Mononuclear cell (primary cell): Measurements from ENCODE around the gene DDX3X. TPM values are rescaled to one million over a fixed set of nuclear protein-coding genes. Genes with fewer than 3 reads are reported as not detected.
"Not testable (repeated sequence)": the region's sequence is repeated elsewhere in the genome, so short reads cannot be mapped to it uniquely, and the experiment has no call there.

Source experiments
- H3K27me3 ChIP-seq: 2 replicates; pipeline ENCODE4 v1.6.0; 2011; ENCODE audit warnings: low read length, control low read depth; ENCODE audit not compliant: insufficient read depth
- H3K4me1 ChIP-seq: 2 replicates; pipeline ENCODE4 v1.5.1; 2011; ENCODE audit warnings: mild to moderate bottlenecking, low read length, control low read depth; ENCODE audit not compliant: insufficient read depth
- H3K4me3 ChIP-seq: 2 replicates; pipeline ENCODE4 v1.5.1; 2011; ENCODE audit warnings: mild to moderate bottlenecking, low read length, moderate library complexity
- H3K9me3 ChIP-seq: 2 replicates; pipeline ENCODE4 v1.5.1; 2011; ENCODE audit warnings: low read depth, mild to moderate bottlenecking, control low read depth, low read length
- total RNA-seq: library from RNA; depleted of rRNA; stranded (reverse); fragments of >200 nt; gene quantifications from one replicate; pipeline ENCODE4 v1.2.3, GENCODE V29; 2012

DDX3X gene
- total RNA-seq, 1 donor, result 739 TPM

DNA sequence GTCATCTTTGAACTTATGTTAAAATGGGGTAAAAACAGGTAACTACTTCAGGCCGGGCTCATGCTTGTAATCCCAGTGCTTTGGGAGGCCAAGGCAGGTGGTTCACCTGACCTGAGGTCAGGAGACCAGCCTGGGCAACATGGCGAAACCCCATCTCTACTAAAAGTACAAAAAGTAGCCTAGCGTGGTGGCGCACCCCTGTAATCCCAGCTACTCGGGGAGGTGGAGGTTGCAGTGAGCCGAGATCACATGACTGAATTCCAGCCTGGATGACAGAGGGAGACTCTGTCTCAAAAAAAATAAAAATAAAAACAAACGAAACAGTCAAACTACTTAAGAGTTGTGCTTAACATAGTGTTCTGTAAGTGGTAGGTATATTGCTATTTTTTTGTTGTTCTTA, 2.5 kb downstream of the DDX3X start:
- Histone ChIP-seq H3K4me3 (peak overlapping the region; percentile 99), H3K4me1 (peaks cover 39% of the 10 kb centered on the region), H3K27me3 (no peaks in the 10 kb centered on the region), H3K9me3 (no peaks in the 10 kb centered on the region)

DNA sequence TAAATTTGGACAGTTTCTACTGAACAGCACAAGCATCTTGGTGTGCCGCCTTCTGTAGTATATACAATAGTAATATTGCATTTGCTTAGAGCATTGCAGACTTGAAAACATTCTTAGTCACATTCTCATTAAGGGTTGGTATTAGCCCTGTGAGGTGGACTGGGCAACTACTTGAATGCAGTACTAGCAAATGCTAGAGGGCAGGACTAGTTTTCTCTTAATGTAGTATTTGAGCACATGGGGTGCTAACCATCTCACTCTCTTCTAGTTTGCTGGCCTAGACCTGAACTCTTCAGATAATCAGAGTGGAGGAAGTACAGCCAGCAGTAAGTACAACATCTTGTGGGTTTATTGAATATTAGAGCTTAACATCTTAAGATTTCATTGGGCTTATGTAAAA, 3.2 kb downstream of the DDX3X start:
- Histone ChIP-seq H3K4me3 (peak overlapping the region; percentile 99), H3K27me3 (no peaks in the 10 kb centered on the region), H3K4me1 (peaks cover 32% of the 10 kb centered on the region), H3K9me3 (no peaks in the 10 kb centered on the region)

DNA sequence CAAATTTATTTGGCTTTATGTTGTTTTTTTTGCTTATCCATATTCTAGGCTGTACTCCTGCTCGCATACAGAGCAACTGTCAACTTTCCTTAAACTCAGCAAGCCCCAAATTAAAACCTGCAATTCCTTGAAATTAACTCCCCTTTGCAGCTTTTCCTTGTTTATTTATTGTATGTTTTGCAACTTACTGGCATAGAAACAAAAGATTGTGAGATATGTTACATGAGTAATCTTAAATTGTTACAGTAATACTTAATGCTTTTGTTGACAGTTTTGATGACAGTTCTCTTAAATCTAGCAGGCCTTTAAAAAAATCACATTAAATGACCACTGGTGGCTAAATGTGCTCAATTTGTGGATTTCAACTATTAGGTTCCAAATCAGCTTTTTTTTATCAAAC, 4.5 kb downstream of the DDX3X start:
- Histone ChIP-seq H3K4me1 (peaks cover 28% of the 10 kb centered on the region), H3K27me3 (no peaks in the 10 kb centered on the region), H3K4me3 (no peak overlapping the region), H3K9me3 (no peaks in the 10 kb centered on the region)

DNA sequence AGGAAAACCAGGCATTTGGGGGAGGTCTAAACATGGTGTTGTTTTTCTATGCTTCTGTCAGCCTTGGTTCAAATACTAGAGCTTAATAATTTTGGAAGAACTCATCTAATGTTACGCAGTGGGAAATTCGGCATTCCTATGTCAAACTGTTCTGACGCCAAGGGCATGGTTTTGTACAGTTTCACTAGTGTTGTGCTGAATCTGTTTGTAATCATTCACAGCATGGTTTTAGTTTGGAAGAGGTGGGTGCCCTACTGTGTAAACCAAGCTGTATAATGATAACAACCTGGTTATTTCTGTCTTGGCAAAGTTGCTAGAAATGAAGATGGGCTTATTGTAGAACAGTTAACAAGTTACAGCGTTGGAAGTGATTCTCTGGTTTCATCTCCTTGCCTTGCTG, 5.2 kb downstream of the DDX3X start:
- Histone ChIP-seq H3K4me3 (no peak overlapping the region), H3K9me3 (no peaks in the 10 kb centered on the region), H3K4me1 (peaks cover 28% of the 10 kb centered on the region), H3K27me3 (no peaks in the 10 kb centered on the region)

DNA sequence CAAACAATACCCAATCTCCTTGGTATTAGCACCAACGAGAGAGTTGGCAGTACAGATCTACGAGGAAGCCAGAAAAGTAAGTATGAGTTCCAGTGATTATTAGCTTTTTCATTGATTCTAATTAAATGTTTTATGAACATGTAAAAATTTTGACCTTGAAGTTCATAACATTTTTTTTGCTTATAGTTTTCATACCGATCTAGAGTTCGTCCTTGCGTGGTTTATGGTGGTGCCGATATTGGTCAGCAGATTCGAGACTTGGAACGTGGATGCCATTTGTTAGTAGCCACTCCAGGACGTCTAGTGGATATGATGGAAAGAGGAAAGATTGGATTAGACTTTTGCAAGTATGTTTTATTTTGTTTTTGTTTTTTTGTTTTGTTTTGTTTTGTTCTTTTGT, 10.1 kb downstream of the DDX3X start:
- Histone ChIP-seq H3K4me3 (no peak overlapping the region), H3K4me1 (peaks cover 9% of the 10 kb centered on the region), H3K27me3 (no peaks in the 10 kb centered on the region), H3K9me3 (no peaks in the 10 kb centered on the region)

DNA sequence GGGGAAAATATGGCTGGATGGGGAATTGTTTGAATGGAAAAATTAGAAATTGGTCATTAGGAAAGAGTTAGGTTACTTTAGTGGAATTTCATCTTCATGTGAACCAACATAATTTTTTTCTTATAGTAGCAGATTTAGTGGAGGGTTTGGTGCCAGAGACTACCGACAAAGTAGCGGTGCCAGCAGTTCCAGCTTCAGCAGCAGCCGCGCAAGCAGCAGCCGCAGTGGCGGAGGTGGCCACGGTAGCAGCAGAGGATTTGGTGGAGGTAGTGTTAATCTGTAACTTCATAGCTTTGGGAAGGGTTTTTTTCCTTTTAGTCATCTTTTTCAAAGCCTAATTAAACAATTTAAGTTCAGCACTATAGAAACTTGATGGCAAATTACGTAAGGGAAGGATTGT, 13.2 kb downstream of the DDX3X start:
- Histone ChIP-seq H3K4me3 (no peak overlapping the region), H3K27me3 (no peaks in the 10 kb centered on the region), H3K4me1 (no peaks in the 10 kb centered on the region), H3K9me3 (no peaks in the 10 kb centered on the region)

DNA sequence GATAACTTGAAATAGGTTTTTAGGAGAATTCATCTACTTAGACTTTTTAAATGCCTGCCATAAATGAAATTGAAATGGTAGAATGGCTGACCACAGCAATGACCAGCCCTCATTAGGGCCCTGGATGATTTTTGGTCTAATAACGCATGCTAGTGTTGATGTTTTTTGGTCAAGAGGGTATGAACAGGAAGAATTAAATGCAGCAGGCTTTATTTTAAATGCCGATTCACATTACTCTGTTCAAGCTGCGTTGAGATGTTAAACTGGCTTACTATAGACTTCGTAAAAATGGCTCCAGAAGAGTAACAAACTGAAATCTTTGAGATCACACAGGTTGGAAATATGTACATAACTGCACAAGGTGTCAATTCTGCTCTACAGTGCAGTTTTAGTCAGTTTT, 14.6 kb downstream of the DDX3X start:
- Histone ChIP-seq H3K4me1 (peaks cover 7% of the 10 kb centered on the region), H3K4me3 (no peak overlapping the region), H3K27me3 (no peaks in the 10 kb centered on the region), H3K9me3 (no peaks in the 10 kb centered on the region)

DNA sequence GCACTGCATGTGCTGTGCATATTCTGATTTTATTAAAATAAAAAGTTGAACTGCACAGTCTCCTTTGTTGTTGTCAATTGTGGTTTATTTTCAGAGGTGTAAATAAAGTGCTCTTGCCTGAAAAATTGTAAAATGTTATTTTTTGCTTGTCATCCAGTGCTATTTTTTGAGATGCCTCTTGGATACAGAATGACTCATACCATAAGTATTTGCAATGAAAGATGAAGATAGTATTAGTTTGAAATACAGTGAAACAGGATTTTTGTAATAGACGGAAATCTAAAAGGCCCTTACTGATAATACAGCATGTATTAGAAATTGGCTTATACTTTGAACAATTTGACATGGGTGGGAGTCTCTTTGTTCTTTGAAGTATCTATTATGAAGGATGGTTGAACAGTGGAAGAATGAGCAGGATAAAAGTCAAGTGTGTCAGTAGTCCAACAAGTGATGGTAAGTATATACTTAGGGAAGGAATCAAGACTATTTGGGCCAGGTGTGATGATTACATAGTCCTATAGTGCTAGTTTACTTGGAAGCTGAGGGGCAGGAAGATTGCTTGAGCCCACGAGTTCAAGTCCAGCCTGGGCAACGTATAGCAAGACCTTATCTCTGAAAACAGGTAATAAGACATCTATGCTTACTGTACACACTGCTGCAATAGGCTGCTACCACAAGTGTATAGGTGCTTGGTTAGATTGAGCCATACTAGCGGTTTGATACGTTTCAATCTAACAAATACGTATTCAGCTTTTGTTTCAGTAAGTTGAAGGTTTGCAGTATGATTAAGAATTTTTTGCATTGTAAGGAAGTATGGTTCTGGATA, 16.4 kb downstream of the DDX3X start:
- Histone ChIP-seq H3K27me3 (no peaks in the 10 kb centered on the region), H3K4me1 (peaks cover 7% of the 10 kb centered on the region), H3K9me3 (no peaks in the 10 kb centered on the region), H3K4me3 (no peak overlapping the region)

DNA sequence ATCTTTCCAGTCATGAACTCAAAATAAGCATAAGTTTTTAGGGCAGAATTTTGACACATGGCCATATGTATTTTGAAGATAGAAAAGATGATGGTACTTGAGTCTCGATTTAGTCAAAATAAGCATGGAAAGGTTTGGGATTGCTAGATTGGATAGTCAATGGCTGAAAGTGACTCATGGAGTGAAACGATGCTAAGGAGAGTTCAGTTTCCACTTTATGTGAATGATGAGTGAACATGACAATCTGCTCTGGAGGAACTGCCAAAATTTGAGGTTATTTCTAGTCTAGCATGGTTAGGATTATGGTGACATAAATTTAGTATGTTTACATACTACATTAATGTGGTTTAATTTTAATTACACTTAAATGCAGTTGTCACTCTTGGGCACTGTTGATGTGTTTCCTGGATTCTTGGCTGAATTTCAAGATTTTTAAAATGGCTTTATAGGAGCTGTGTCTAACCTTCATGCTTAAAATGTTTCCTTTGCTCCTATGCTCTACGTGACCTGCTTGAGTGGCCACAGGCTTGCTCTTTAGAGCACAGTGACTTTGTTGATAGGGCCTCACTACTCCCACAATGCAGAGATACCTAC, 17.1 kb downstream of the DDX3X start:
- no peaks in the 10 kb centered on the region for H3K9me3 ChIP-seq
- H3K4me3 ChIP-seq, result no peak overlapping the region
- H3K27me3 ChIP-seq, result no peaks in the 10 kb centered on the region
- H3K4me1 ChIP-seq, result peaks cover 7% of the 10 kb centered on the region

DNA sequence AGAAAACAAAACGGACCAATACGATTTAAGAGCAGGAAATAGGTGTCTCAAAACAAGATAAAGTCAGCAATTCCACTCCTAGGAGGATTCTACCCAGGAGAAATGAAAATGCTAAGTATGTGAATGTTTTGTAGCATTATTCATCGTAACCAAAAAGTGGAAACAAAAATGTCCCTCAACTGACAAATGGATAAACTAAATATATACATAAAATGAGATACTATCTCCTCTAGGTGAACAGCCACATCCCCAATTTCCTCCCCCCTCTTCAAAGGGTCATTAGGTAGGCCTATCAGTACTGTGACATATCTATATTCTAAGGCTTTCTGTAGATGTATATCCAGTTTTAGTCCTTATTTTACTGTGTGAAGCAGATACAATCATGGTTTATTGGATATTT, 18.0 kb downstream of the DDX3X start:
- H3K27me3 ChIP-seq, result no peaks in the 10 kb centered on the region
- no peak overlapping the region for H3K4me3 ChIP-seq
- H3K9me3 ChIP-seq, result no peaks in the 10 kb centered on the region
- peaks cover 7% of the 10 kb centered on the region for H3K4me1 ChIP-seq

DNA sequence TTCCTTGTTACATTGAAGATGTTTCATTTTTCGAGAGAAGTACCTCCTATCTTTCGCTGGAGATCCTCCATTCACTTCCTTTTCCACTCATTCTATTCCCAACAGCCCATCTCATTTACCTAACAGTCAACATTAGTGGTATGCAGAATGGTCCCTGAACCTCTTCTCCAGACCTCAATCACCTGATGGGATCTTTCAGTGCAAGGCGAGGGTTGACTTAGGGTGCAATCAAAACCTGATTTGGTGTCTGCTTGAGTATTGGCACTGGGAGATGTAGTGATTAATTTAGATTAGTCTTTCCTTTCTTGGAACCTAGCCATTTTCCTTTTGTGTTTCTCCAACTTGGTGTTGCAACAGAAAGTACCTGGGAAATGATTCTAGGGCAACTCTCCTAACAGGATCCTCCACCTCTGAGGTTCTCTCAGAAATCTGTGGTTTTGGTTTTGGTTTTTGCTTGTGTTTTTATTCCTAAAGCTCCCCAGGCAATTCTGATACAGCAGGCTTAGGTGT, 18.4 kb downstream of the DDX3X start:
- H3K9me3 ChIP-seq, result no peaks in the 10 kb centered on the region
- no peak overlapping the region for H3K4me3 ChIP-seq
- no peaks in the 10 kb centered on the region for H3K27me3 ChIP-seq
- peaks cover 7% of the 10 kb centered on the region for H3K4me1 ChIP-seq

DNA sequence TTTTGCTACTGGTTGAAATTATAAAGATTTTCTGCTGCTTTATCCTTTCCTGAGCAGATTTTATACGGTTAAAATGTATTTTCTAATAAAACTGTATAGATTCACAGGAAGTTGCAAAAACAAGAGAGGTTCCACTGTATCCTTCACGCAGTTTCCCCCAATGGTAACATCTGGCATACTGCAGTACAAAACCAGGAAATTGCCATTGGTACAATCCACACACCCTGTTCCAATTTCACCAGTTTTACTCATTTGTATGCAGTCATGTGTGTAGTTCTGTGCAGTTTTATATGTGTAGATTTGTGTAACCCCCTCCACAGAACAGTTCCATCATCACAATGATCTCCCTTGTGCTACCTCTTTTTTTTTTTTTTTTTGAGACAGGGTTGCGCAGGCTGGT, 20.0 kb downstream of the DDX3X start:
- Histone ChIP-seq H3K4me1 (peaks cover 7% of the 10 kb centered on the region), H3K4me3 (no peak overlapping the region), H3K9me3 (no peaks in the 10 kb centered on the region), H3K27me3 (no peaks in the 10 kb centered on the region)

DNA sequence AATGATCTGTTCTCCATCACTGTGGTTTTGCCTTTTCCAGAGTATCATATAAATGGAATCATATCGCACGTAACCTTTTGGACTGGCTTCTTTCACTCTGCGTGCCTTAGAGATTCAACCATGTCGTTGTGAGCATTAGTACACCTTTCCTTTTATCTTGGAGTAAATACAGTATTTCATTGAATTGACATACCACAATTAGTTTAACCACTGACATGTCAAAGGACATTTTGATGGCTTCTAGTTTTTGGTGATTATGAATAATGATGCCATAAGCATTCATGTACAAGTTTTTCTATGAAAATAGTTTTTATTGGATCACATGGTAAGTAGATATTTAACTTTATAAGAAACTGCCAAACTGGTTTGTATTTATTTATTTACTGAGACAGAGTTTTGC, 35.2 kb downstream of the DDX3X start:
- no peak overlapping the region for H3K4me3 ChIP-seq
- H3K27me3 ChIP-seq, result no peaks in the 10 kb centered on the region
- H3K9me3 ChIP-seq, result no peaks in the 10 kb centered on the region
- H3K4me1 ChIP-seq, result no peaks in the 10 kb centered on the region

DNA sequence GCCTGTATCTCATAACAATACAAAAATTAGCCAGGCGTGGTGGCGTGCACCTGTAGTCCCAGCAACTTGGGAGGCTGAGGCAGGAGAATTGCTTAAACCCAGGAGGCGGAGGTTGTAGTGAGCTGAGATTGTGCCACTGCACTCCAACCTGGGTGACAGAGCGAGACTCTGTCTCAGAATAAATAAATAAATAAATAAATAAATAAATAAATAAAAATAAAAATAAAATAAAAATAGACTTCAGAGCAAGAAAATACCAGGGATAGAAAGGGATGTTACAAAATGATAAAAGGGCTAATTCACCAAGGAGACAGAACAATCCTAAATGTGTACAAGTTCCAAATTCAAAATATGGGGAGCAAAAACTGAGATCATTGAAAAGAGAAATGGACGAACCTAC, 37.6 kb downstream of the DDX3X start:
- H3K4me1 ChIP-seq, H3K4me3 ChIP-seq, H3K27me3 ChIP-seq, H3K9me3 ChIP-seq: not testable (repeated sequence)

DNA sequence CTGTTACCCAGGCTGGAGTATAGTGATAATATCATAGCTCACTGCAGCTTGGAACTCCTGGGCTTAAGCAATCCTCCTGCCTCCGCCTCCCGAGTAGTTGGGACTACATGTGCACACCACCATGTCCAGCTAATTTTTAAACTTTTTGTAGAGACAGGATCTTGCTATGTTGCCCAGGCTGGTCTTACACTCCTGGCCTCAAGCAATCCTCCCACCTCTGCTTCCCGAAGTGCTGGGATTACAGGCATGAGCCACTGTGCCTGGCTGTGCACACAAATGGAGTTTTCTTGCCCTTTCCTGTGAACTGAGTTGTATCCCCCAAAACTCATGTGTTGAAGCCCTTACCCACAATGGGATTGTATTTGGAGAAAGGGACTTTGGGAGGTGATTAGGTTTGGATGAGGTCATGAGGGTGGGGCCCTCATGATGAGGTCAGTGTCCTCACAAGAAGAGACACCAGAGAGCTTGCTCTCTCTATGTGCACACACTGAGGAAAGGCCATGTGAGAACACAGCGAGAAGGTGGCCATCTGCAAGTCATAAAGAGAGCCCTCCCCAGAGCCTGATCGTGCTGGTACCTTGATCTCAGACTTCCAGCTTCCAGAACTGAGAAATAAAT, 40.1 kb downstream of the DDX3X start:
- Histone ChIP-seq H3K27me3 (no peaks in the 10 kb centered on the region), H3K4me3 (no peak overlapping the region), H3K4me1 (no peaks in the 10 kb centered on the region), H3K9me3 (no peaks in the 10 kb centered on the region)
